B cell (primary cell): ENCODE data around the gene CDKAL1. TPM values are rescaled to one million over a fixed set of nuclear protein-coding genes. Genes with fewer than 3 reads are reported as not detected.

Experiments used
- ATAC-seq: fragments of 200-7000 bp; cut with Tn5 transposase; one replicate; pipeline ENCODE4 v1.10.0; 2021; ENCODE audit warnings: low read depth, mild to moderate bottlenecking, moderate number of reproducible peaks, moderate library complexity
- CTCF ChIA-PET: fragments of 350-600 bp; sonication (Branson Sonifier 250); formaldehyde crosslinking; loops from one replicate; lab custom pipeline; 2021; ENCODE audit warnings: antibody characterized with exemption, inconsistent platforms; lab: Charles Lee
- POLR2A ChIA-PET: fragments of 350-600 bp; sonication (Branson Sonifier 250); formaldehyde crosslinking; loops from one replicate; lab custom pipeline; 2021; ENCODE audit warnings: antibody characterized with exemption; lab: Charles Lee
- DNase-seq: peaks from one replicate; pipeline ENCODE4 v3.0.0; 2013
- H2AFZ ChIP-seq: 2 replicates; pipeline ENCODE4 v1.6.1; 2012; ENCODE audit warnings: mild to moderate bottlenecking, low read depth, low read length; ENCODE audit not compliant: insufficient read depth, poor library complexity, severe bottlenecking
- H3K27ac ChIP-seq, 2 donors: 1 replicate in 1 of 2; 2 replicates in 1 of 2; pipeline ENCODE4 v1.5.1; 2012 to 2013; ENCODE audit warnings: low read length in 2 of 2, mild to moderate bottlenecking in 2 of 2, moderate library complexity in 1 of 2
- H3K27me3 ChIP-seq, 4 experiments: fragments of 200-600 bp in 1 of 4; sonication (generic) in 1 of 4; replicated peaks in 1 of 4; 1 replicate in 2 of 4; 2 replicates in 2 of 4; pipeline versions ENCODE4 v1.6.1 to v1.7.0; 2013 to 2016; ENCODE audit warnings: low read length in 3 of 4, mild to moderate bottlenecking in 2 of 4, mixed read lengths in 1 of 4, moderate library complexity in 1 of 4; ENCODE audit not compliant: insufficient read depth in 4 of 4, control insufficient read depth in 3 of 4; ENCODE audit errors: control extremely low read depth in 1 of 4
- H3K36me3 ChIP-seq, 2 experiments: replicated peaks in 1 of 2; 1 replicate in 1 of 2; 2 replicates in 1 of 2; pipeline versions ENCODE4 v1.6.1 to v1.7.1; 2013; ENCODE audit warnings: low read length in 1 of 2; ENCODE audit not compliant: insufficient read depth in 2 of 2, control insufficient read depth in 1 of 2; ENCODE audit errors: control extremely low read depth in 1 of 2, extremely low read depth in 1 of 2
- H3K4me1 ChIP-seq, 2 donors: fragments of 200-600 bp in 1 of 2; sonication (generic) in 1 of 2; 1 replicate in 1 of 2; 2 replicates in 1 of 2; pipeline versions ENCODE4 v1.5.1 to v1.6.1; 2013 to 2017; ENCODE audit warnings: low read length in 2 of 2; ENCODE audit not compliant: control insufficient read depth in 2 of 2, insufficient read depth in 2 of 2
- H3K4me2 ChIP-seq: replicated peaks from 2 replicates; pipeline ENCODE3; 2012; ENCODE audit warnings: mild to moderate bottlenecking, low read depth, low read length; ENCODE audit not compliant: poor library complexity, severe bottlenecking
- H3K4me3 ChIP-seq, 5 experiments: fragments of 200-600 bp in 1 of 5; sonication (generic) in 1 of 5; 1 replicate in 3 of 5; 2 replicates in 2 of 5; pipeline versions ENCODE4 v1.5.1 to v1.7.0; 2011 to 2016; ENCODE audit warnings: low read length in 4 of 5, mild to moderate bottlenecking in 4 of 5, low read depth in 2 of 5, control low read depth in 1 of 5, moderate library complexity in 1 of 5; ENCODE audit not compliant: insufficient read depth in 1 of 5; ENCODE audit errors: control extremely low read depth in 1 of 5, extremely low read depth in 1 of 5
- H3K79me2 ChIP-seq: fragments of 200-600 bp; sonication (generic); one replicate; pipeline ENCODE4 v1.6.0; 2016; ENCODE audit warnings: low read length; ENCODE audit not compliant: control insufficient read depth, insufficient read depth
- H3K9ac ChIP-seq: fragments of 200-600 bp; sonication (generic); 2 replicates; pipeline ENCODE4 v1.6.1; 2017; ENCODE audit warnings: mild to moderate bottlenecking, low read length, moderate library complexity
- H3K9me3 ChIP-seq, 3 donors: one replicate each; pipeline versions ENCODE4 v1.6.1 to v1.7.1; 2013; ENCODE audit warnings: low read length in 2 of 3; ENCODE audit not compliant: control insufficient read depth in 2 of 3, insufficient read depth in 1 of 3; ENCODE audit errors: control extremely low read depth in 1 of 3
- H4K20me1 ChIP-seq: 2 replicates; pipeline ENCODE4 v1.6.0; 2012; ENCODE audit warnings: mild to moderate bottlenecking, low read length; ENCODE audit not compliant: insufficient read depth, control insufficient read depth, poor library complexity, severe bottlenecking
- H3K27ac Mint-ChIP-seq: one replicate; pipeline ENCODE4 v1.8.0; 2021; ENCODE audit warnings: mixed read lengths
- H3K27me3 Mint-ChIP-seq: one replicate; pipeline ENCODE4 v1.8.0; 2021; ENCODE audit warnings: mixed read lengths
- H3K4me1 Mint-ChIP-seq: one replicate; pipeline ENCODE4 v1.8.0; 2021; ENCODE audit warnings: mixed read lengths
- H3K4me3 Mint-ChIP-seq: one replicate; pipeline ENCODE4 v1.8.0; 2021; ENCODE audit warnings: mixed read lengths
- H3K9me3 Mint-ChIP-seq: one replicate; pipeline ENCODE4 v1.8.0; 2022; ENCODE audit warnings: mixed read lengths; ENCODE audit not compliant: insufficient read depth
- EZH2 ChIP-seq: IDR thresholded peaks from 2 replicates; pipeline ENCODE4 v1.6.1; 2012; ENCODE audit warnings: borderline replicate concordance, low read depth, mild to moderate bottlenecking, moderate library complexity, low read length; ENCODE audit not compliant: insufficient read depth, poor library complexity, severe bottlenecking
- WGBS: methylation state at CpG from one replicate; pipeline ENCODE4 v1.1.5; 2013; ENCODE audit warnings: missing lambda C conversion rate; ENCODE audit not compliant: insufficient coverage; 5-methylcytosine and 5-hydroxymethylcytosine counted together
- intact Hi-C: fragments of 100-400 bp; cut with micrococcal nuclease; formaldehyde crosslinking; loops from one replicate; pipeline ENCODE4 v1.10.0; 2022
- polyA plus RNA-seq: library from polyadenylated mRNA; depleted of rRNA; stranded (reverse); fragments of >200 nt; gene quantifications from 2 replicates; pipeline ENCODE4 v1.2.3, GENCODE V29; 2012
- total RNA-seq, 2 donors: library from RNA; stranded (reverse); fragments of 120-200 nt in 1 of 2; gene quantifications; 1 replicate in 1 of 2; 2 replicates in 1 of 2; pipeline versions ENCODE4 v1.2.3 to v1.2.4, GENCODE V29; 2013 to 2022
- TF ChIP-seq, protein P1 (sequence below): fragments of 200-600 bp; IDR thresholded peaks from one replicate; pipeline ENCODE4 v1.8.0; 2022; ENCODE audit warnings: antibody characterized with exemption, mild to moderate bottlenecking

The CDKAL1 gene
- total and polyA plus RNA-seq, 2 donors (not counting 1 experiment from before 2014, with no cell fraction given): 6.1 to 33.3 TPM

DNA sequence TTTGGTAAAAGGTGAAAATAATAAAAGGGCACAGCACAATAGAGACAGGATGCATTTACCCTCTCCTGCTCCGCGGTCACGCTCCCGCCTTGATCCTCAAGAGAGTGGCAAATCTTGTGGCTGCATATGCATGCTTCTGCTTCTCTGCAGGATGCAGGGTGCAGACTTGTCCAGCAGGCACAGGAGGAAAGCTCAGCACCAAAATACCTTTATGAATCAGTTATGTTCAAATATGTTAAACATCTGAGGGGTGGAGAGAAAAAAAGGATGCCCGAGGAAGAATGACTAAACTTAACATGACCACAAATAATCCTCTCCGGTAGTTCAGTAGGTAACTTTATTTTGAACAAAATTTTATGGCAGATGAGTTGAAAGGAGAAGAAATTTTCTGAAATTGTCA lies 693.2 kb downstream of the CDKAL1 start:
- Histone ChIP-seq H3K36me3 (peaks cover 0 to 3% of the 10 kb centered on the region in 2 experiments), H4K20me1 (no peaks in the 10 kb centered on the region), H3K4me1 (no peaks in the 10 kb centered on the region), H3K79me2 (no peaks in the 10 kb centered on the region), H3K9me3 (no peaks in the 10 kb centered on the region), H3K9ac (no peak overlapping the region), H3K27ac (no peak overlapping the region), H2AFZ (no peak overlapping the region), H3K27me3 (no peaks in the 10 kb centered on the region), H3K4me3 (no peak overlapping the region), H3K4me2 (no peak overlapping the region)
- Mint-ChIP-seq H3K9me3 (no peaks in the 10 kb centered on the region), H3K4me1 (no peaks in the 10 kb centered on the region), H3K27ac (no peak overlapping the region), H3K27me3 (no peaks in the 10 kb centered on the region), H3K4me3 (no peak overlapping the region)
- no peak for TF ChIP-seq EZH2
- TF ChIP-seq, protein P1, sequence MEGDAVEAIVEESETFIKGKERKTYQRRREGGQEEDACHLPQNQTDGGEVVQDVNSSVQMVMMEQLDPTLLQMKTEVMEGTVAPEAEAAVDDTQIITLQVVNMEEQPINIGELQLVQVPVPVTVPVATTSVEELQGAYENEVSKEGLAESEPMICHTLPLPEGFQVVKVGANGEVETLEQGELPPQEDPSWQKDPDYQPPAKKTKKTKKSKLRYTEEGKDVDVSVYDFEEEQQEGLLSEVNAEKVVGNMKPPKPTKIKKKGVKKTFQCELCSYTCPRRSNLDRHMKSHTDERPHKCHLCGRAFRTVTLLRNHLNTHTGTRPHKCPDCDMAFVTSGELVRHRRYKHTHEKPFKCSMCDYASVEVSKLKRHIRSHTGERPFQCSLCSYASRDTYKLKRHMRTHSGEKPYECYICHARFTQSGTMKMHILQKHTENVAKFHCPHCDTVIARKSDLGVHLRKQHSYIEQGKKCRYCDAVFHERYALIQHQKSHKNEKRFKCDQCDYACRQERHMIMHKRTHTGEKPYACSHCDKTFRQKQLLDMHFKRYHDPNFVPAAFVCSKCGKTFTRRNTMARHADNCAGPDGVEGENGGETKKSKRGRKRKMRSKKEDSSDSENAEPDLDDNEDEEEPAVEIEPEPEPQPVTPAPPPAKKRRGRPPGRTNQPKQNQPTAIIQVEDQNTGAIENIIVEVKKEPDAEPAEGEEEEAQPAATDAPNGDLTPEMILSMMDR: no peak
- ATAC-seq (no peak), DNase-seq (no peak)
- ChIA-PET CTCF (no interaction called here), POLR2A (no interaction called here)
- intact Hi-C loops: no loop called here
- 94% methylated on average over 4 of the region's 6 CpGs for WGBS

- peaks cover 3% of the 10 kb centered on the region for H3K9me3 Mint-ChIP-seq
- no peak overlapping the region for H3K4me3 Mint-ChIP-seq
- no peak for ATAC-seq
- no peaks in the 10 kb centered on the region for H4K20me1 ChIP-seq
- H3K27ac ChIP-seq: no peak overlapping the region
- intact Hi-C loops: no loop called here
- 100% methylated on average over 1 of the region's 2 CpGs for WGBS
- no peak for DNase-seq
- no peak overlapping the region for H3K27ac Mint-ChIP-seq
- TF ChIP-seq, protein P1: no peak
- TF ChIP-seq EZH2: no peak
- H3K27me3 Mint-ChIP-seq: no peaks in the 10 kb centered on the region
- no peak overlapping the region for H2AFZ ChIP-seq
- no peaks in the 10 kb centered on the region for H3K4me1 Mint-ChIP-seq
- H3K4me3 ChIP-seq: no peak overlapping the region
- ChIA-PET CTCF (no interaction called here), POLR2A (no interaction called here)
- peaks cover 0 to 1% of the 10 kb centered on the region in 2 experiments for H3K36me3 ChIP-seq
- H3K27me3 ChIP-seq: no peaks in the 10 kb centered on the region
- H3K4me2 ChIP-seq: no peak overlapping the region
- H3K79me2 ChIP-seq: no peaks in the 10 kb centered on the region
- peaks cover 0 to 2% (median 0%) of the 10 kb centered on the region in 3 donors for H3K9me3 ChIP-seq
- no peak overlapping the region for H3K9ac ChIP-seq
- H3K4me1 ChIP-seq: no peaks in the 10 kb centered on the region
Measured at GRCh38 chr6:21228411-21228810, 694.2 kb downstream of the CDKAL1 start.
